Body of pancreas (tissue), 4 donors: ENCODE measurements around the gene TATDN3. TPM values are rescaled to one million over a fixed set of nuclear protein-coding genes. Genes with fewer than 3 reads are reported as not detected.

Source experiments
- ATAC-seq: fragments of 150-250 bp; one replicate; pipeline ENCODE4 v1.9.1; 2016
- DNase-seq, 4 donors: peaks; one replicate each; pipeline ENCODE4 v3.0.0-alpha.2; 2019
- H3K27ac ChIP-seq, 4 donors: fragments of 200-600 bp; sonication (generic); 1 replicate in 3 of 4; 2 replicates in 1 of 4; pipeline versions ENCODE4 v1.5.1 to v1.6.1; 2016 to 2019; ENCODE audit warnings: mild to moderate bottlenecking in 1 of 4, mixed read lengths in 1 of 4, moderate library complexity in 1 of 4
- H3K27me3 ChIP-seq, 2 donors: fragments of 200-600 bp; sonication (generic); one replicate each; pipeline ENCODE4 v1.6.0; 2016; ENCODE audit warnings: mild to moderate bottlenecking in 1 of 2
- H3K36me3 ChIP-seq, 2 donors: fragments of 200-600 bp; sonication (generic); replicated peaks in 1 of 2; 2 replicates each; pipeline ENCODE4 v1.5.1; 2016; ENCODE audit warnings: low read depth in 2 of 2; ENCODE audit not compliant: insufficient read depth in 1 of 2
- H3K4me1 ChIP-seq: fragments of 200-600 bp; sonication (generic); one replicate; pipeline ENCODE4 v1.6.0; 2016
- H3K4me3 ChIP-seq, 2 donors: fragments of 200-600 bp; sonication (generic); 1 replicate in 1 of 2; 2 replicates in 1 of 2; pipeline ENCODE4 v1.5.1; 2016 to 2019
- H3K9me3 ChIP-seq, 3 donors: fragments of 200-600 bp; sonication (generic); 1 replicate in 2 of 3; 2 replicates in 1 of 3; pipeline ENCODE4 v1.5.1; 2016
- CTCF ChIP-seq, 7 experiments: fragments of 450-650 bp in 4 of 7; fragments of 200-600 bp in 3 of 7; sonication (generic) in 3 of 7; IDR thresholded peaks; one replicate each; pipeline ENCODE4 v1.5.1; 2016 to 2019; ENCODE audit warnings: antibody characterized with exemption in 7 of 7
- POLR2A ChIP-seq, 3 donors: fragments of 450-650 bp; IDR thresholded peaks; one replicate each; pipeline ENCODE4 v1.6.1; 2016; ENCODE audit warnings: antibody characterized with exemption in 3 of 3, mild to moderate bottlenecking in 2 of 3
- WGBS, 2 donors: methylation state at CpG; one replicate each; pipeline ENCODE4 v1.1.5; 2017; 5-methylcytosine and 5-hydroxymethylcytosine counted together
- intact Hi-C: fragments of 100-400 bp; cut with DNase I; formaldehyde crosslinking; loops from one replicate; pipeline ENCODE4 v1.15.1; 2023
- total RNA-seq, 2 donors: library from RNA; depleted of rRNA; stranded (reverse); fragments of >200 nt; gene quantifications; one replicate each; pipeline ENCODE4 v1.1.0, GENCODE V29; 2016

The TATDN3 gene
- total RNA-seq, 2 donors from 2014 or later = 6.3 to 10.6 TPM

GRCh38 chr1:212749821-212750535 is 41.7 kb upstream of the TATDN3 start:
- no peaks in the 10 kb centered on the region for H3K36me3 ChIP-seq
- WGBS, 2 donors = 41 to 46% methylated on average over 4 of the region's 4 CpGs
- no peaks in the 10 kb centered on the region for H3K9me3 ChIP-seq
- DNase-seq (peak in 1 of 4 donors; percentile 18), ATAC-seq (peak; percentile 30)
- H3K4me3 ChIP-seq = no peak overlapping the region
- TF ChIP-seq CTCF (IDR thresholded peaks at IDR 0.05) = peak; percentile 52 to 73 (median 62)
- TF ChIP-seq POLR2A (IDR thresholded peaks at IDR 0.05) = no peak
- peak overlapping the region in 2 of 4 donors; percentile 50 to 60 for H3K27ac ChIP-seq
- peaks cover 3% of the 10 kb centered on the region for H3K4me1 ChIP-seq
- intact Hi-C loops = no loop called here
- H3K27me3 ChIP-seq = no peaks in the 10 kb centered on the region

- Histone ChIP-seq H3K4me3 (no peak overlapping the region), H3K4me1 (peaks cover 3% of the 10 kb centered on the region), H3K27me3 (no peaks in the 10 kb centered on the region), H3K36me3 (no peaks in the 10 kb centered on the region), H3K27ac (peak overlapping the region in 1 of 4 donors; percentile 37), H3K9me3 (no peaks in the 10 kb centered on the region)
- 87 to 90% methylated on average over 3 of the region's 3 CpGs for WGBS, 2 donors
- intact Hi-C loops = no loop called here
- ATAC-seq (no peak), DNase-seq (no peak)
- no peak for TF ChIP-seq POLR2A (IDR thresholded peaks at IDR 0.05)
- TF ChIP-seq CTCF (IDR thresholded peaks at IDR 0.05) = no peak
Observed at GRCh38 chr1:212752252-212752933, 39.3 kb upstream of the TATDN3 start.

GRCh38 chr1:212752934-212753497 is 38.7 kb upstream of the TATDN3 start:
- intact Hi-C loops = no loop called here
- H3K27ac ChIP-seq = peak overlapping the region in 1 of 4 donors; percentile 37
- no peak for ATAC-seq

GRCh38 chr1:212753749-212754148 is 37.9 kb upstream of the TATDN3 start:
- Histone ChIP-seq H3K36me3 (no peaks in the 10 kb centered on the region), H3K27ac (no peak overlapping the region), H3K9me3 (no peaks in the 10 kb centered on the region), H3K4me3 (no peak overlapping the region), H3K4me1 (peaks cover 3% of the 10 kb centered on the region), H3K27me3 (no peaks in the 10 kb centered on the region)
- intact Hi-C loops = no loop called here
- DNase-seq = no peak
- TF ChIP-seq CTCF (IDR thresholded peaks at IDR 0.05) (no peak), POLR2A (IDR thresholded peaks at IDR 0.05) (no peak)
- no peak for ATAC-seq

More at GRCh38 chr1:212752934-212753497, 38.7 kb upstream of the TATDN3 start:
- Histone ChIP-seq H3K27me3 (no peaks in the 10 kb centered on the region), H3K4me1 (peaks cover 3% of the 10 kb centered on the region), H3K9me3 (no peaks in the 10 kb centered on the region), H3K4me3 (no peak overlapping the region), H3K36me3 (no peaks in the 10 kb centered on the region)
- WGBS, 2 donors = 82% methylated on average over 3 of the region's 3 CpGs
- no peak for DNase-seq
- TF ChIP-seq POLR2A (IDR thresholded peaks at IDR 0.05) (no peak), CTCF (IDR thresholded peaks at IDR 0.05) (no peak)
